GM19025 (cell line): ENCODE results near the gene ZNF544.

Source experiments
- ATAC-seq: cut with Tn5 transposase; IDR thresholded peaks from one replicate; pipeline ENCODE4 v1.9.1; 2021; ENCODE audit warnings: mild to moderate bottlenecking, low read depth, moderate library complexity; ENCODE audit not compliant: unreplicated experiment

The ZNF544 gene

DNA sequence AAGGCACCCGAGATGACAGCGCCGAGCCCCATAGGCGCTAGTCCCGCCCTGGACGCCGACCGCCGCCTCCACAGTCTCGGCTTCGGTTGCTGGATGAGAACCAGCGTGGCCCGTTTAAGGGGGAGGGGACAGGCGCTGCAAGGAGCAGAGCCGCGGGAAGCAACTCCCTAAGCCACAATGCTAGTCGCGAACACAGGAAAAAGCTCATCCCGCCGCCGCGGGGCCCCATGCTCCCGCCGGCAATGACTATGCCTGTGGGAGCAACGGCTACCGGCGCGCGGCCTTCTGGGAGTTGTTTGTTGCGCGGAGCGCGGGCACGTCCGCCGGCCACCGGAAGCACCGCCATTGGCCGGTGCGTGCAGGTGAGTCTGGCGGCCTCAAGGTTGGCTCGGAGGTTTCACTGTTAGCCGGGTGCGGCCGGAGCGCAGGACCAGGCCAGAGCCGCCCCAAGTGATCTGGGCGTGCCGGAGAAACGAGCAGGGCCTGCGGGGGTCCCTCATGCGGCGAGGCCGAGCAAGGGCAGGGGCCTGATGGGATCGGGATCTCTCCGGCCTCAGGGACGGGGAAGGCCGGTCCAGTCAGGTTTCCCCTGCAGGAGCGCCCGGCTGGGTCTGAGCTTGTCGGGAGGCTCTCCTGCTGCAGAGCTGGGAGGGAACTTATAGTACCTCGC is at the start of gene ZNF544:
ZNF544 (plus strand) TSS at position 330 of the 670 bp plus-strand sequence. CDS start 15,110 bp downstream, outside the sequence.
- ATAC-seq: peak; percentile 92

DNA sequence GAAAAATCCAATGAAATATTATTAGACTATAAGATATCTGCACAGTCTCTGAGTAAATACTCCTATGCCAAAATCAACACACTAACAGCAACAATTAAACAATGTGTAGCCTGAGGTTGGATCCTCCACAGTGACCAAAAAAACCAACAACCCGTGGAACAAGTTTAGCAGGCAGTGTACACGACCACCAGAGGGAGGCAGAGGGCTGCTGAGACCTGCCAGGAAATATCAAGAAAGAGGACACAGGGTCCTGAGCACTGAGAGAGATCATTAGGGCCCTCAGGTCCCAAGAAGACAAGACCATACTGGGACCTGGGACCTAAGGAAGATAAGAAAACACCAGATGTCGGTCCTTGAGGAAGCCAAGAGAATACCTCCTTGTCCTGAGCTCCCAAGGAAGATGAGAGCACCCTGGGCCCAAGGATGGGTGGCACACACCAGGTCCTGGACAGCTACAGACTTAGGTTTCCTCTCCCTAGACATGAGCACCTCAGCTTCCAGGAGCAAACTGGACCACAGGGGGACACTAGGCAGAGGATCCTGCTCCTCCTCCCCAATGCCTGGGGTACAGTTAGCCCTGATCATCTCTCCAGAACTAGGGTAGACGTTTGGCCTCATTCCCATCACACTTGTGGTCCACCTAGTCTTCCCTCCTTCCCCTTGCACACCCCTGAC is 46.7 kb upstream of the ZNF544 start:
- ATAC-seq: no peak

DNA sequence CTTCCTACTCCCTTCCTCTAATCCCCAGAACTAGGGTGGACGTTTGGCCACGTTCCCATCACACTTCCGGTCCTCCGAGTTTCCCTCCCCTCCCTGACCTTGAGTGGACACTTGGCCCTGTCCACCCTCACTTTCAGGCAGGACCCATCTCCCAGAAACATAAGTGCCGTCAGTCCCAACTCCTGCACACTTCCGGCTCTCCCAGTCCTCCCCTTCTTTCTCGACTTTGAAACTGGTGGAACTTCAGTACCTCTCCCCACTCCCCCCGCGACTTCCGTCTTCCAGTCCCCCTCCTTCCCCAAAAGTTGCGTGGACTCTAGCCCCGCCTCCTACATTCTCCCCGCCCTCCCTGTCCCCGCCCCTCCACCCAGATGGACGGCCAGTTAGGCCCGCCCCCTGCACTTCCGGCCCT is 46.1 kb upstream of the ZNF544 start:
- no peak for ATAC-seq

DNA sequence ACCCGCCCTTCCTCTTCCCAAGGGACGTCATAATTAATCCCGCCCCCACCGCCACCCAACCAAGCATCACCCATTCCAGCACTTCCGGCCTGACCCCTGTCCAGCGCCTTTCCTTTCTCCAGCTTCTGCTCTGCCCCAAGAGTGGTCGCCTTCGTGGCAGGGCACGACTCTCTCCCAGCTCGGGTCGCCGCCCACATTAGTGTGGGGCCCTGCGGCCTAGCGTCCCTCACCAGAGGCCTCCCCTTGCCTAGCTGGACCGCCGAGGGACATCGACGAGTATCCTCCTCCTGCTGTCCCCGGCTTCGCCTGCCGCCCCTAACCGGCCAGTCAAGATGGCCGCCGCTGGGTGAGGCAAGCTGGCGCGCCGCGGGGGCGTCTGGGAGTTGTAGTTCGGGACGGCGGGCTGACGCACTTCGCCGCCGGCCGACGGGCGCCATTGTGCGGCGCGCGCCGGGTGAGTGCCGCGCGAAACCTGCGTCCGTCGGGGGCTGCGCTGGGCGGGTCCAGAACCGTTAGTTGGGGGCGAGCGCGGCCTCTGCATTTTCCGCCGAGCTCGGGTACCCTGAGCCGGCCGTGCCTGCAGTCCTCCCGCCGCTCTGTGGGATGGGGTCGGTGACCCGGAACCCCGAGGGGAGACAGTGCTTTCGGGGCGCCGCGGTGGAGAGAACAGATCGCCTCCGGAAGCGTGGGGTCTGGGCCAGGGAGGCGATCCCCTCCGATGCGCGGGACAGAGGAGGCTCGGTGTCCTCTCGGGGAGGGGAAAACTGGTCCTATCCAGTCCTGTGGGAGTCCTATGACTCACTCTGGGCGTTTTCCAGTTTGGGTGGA is 45.5 kb upstream of the ZNF544 start, which contains the start of gene ZNF274:
ZNF274 (plus strand) TSS at position 73 of the 828 bp plus-strand sequence. CDS start 905 bp downstream, outside the sequence.
- ATAC-seq: peak; percentile 93

DNA sequence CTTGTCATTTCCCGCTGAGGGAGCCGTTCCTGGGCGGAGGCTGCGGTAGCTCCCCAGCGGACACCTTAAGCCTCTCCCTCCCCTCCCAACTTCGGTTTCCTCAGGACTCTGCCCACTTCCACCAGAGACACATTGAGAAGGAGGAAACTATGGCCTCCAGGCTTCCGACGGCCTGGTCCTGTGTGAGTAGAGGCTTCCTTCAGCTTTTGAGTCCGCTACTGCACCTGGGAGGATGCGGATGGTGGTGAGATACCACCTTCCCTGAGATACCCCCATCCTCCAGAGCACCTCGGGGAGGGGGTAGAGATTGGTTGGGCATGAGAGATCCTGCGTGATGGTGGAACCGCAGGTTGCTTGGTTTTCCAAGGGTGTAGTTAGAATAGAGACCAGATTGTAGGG is 44.9 kb upstream of the ZNF544 start:
- no peak for ATAC-seq

DNA sequence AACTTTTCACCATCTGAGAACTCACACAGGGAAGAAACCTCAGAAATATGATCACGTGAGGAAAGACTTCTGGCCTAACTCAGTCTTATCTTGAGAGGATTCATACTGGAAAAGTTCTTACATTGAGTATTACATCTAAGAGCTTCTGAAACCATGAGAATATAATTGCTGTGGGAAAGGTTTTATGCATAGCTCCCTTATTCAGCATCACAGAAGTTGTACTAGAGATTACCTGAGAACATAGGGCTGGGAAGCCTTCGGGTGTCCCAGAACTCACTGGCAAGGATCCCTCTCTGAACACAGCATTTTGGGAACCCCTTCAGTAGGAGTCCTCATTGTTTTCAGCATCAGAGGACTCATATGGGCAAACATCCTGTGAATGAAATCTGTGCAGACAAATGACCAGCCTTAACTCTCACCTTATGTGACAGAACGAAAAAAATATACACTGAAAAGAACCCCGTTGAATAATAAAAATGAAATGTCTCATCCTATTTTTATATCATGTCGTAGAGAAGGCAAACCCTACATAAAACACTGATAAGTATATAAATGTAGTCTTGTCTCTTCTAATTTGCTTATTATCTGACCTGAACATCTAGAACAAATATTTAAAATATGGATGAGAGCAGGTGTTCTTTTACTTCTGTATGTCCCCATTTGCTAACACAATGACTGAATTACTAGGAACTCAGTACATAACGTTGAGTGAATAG is 31.7 kb upstream of the ZNF544 start:
- no peak for ATAC-seq

DNA sequence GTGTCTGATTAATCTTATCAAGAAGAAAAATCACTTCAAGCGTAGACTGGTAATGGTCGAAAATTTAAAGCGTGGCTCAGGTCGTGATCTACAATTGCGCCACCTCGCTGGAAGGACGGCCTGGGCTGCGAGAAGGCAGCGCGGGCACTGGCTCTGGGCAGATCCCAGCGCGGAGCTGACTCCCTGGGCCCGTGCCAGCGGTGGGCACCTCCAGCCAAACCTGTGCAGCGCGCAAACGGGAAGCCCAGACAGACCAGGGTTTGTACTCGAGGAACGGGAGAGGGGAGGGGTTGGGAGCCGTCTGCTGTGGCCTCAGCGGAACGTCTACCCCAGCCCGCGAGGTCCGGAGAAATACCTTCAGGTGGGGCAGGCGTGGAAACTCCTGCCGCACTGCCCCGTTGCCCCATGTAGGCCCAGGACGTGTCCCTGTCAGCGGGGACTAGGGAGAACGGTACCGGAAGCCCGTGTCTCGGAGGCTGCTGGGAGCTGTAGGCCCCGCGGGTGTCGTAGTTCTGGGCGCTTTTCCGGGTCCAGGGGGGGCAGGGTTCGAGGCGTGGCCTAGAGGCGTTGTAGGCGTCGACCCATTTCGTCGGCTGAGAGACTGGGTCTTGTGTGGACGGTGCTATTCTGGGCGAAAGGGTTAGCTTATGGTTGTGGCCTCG is 24.8 kb upstream of the ZNF544 start:
- ATAC-seq: no peak

DNA sequence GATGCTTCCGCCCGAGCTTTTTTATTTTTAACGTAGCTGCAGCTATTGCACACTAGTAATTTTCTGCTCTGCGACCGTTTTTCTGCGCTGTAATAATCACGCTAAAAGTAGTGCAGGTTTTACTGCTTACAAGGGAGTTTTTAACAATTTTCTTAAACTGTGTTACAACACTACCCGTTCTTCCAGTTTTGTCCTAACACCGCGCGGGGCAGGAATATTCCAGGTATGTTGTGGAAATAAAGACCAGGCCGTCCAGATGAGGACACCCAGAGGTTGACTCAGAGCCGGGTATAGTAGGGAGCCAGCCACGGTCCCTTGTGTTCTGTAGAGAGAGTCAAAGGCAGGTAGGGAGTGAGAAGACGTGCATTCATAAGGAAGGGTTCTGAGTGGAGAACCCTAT is 24.1 kb upstream of the ZNF544 start:
- ATAC-seq: no peak

DNA sequence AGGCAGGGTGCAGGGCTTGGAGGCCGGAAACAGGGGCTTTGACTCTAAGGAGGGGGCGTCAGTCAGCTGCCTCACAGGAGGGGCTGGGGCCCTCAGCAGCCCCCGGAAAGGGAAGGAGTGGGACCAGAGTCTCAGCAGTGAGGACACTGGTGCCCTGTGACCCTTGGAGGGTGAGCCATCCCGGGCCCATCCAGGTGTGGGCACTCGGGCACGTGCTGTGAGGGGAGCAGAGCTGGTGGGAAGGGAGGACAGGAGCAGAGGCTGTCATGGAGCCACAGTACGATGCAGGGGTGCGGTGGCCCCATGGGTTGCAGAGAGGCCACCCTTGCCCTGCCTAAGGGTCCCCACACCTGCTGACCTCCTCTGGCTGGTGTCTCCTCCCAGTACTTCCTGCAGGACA is 19.1 kb upstream of the ZNF544 start:
- no peak for ATAC-seq

DNA sequence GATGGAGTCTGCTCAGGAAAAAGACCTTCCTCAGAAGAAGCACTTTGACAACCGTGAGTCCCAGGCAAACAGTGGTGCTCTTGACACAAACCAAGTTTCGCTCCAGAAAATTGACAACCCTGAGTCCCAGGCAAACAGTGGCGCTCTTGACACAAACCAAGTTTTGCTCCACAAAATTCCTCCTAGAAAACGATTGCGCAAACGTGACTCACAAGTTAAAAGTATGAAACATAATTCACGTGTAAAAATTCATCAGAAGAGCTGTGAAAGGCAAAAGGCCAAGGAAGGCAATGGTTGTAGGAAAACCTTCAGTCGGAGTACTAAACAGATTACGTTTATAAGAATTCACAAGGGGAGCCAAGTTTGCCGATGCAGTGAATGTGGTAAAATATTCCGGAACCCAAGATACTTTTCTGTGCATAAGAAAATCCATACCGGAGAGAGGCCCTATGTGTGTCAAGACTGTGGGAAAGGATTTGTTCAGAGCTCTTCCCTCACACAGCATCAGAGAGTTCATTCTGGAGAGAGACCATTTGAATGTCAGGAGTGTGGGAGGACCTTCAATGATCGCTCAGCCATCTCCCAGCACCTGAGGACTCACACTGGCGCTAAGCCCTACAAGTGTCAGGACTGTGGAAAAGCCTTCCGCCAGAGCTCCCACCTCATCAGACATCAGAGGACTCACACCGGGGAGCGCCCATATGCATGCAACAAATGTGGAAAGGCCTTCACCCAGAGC is 16.2 kb upstream of the ZNF544 start:
- ATAC-seq: no peak

DNA sequence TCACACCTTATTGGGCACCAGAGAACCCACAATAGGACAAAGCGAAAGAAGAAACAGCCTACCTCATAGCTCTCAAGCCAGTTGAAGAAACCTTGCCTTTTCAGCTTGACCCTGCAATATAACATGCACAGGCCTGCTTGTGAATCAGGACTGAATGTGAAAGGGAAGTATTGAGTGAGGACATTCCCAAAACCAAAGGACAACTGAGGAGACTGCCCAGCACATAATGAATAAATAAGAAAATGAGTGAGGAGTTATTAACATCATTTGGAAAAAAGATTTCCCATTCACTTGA is 15.7 kb upstream of the ZNF544 start:
- ATAC-seq: no peak

DNA sequence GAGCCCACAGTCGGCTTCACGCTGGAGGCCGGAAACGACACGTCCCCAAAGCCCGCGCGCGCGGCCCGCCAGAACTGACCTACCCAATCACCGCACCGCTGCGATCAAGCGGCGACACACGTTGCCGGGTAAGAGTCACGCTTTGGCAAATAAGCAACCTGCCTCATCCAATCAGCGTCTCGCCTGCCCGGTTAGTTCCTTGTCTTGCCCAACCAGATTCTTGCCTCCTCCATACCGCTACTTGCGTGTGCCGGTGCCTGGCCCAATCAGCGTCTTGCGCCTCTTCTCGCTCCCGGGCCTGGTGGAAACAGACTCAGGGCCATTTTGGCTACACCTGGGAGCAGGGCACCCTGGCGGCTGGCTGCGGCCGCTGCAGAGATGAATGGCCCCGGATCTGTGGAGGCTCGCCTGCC is 11.6 kb upstream of the ZNF544 start:
- ATAC-seq: no peak

DNA sequence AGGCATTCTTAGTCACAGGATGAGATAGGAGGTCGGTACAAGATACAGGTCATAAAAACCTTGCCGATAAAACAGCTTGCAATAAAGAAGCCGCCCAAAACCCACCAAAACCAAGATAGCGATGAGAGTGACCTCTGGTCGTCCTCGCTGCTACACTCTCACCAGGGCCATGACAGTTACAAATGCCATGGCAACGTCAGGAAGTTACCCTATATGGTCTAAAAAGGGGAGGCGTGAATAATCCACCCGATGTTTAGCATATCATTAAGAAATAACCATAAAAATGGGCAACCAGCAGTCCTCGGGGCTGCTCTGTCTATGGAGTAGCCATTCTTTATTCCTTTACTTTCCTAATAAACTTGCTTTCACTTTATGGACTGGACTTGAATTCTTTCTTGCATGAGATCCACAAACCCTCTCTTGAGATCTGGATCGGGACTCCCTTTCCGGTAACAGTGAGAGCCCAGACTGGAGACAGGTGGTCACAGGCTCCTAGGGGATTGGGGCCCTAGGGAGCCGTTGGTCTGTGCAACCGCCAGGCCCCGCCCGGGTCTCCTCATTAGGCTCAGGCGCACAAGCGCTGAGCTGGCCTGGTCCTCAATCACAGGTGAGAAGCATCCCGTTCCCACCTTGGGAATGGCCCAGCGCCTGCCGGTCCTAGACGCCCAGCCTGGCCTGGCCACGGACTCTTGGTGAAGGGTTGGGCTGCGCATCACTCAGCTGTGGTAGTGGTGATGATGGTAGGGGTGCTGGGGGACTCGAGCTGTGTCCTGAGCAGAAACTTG is 10.9 kb upstream of the ZNF544 start:
- no peak for ATAC-seq

DNA sequence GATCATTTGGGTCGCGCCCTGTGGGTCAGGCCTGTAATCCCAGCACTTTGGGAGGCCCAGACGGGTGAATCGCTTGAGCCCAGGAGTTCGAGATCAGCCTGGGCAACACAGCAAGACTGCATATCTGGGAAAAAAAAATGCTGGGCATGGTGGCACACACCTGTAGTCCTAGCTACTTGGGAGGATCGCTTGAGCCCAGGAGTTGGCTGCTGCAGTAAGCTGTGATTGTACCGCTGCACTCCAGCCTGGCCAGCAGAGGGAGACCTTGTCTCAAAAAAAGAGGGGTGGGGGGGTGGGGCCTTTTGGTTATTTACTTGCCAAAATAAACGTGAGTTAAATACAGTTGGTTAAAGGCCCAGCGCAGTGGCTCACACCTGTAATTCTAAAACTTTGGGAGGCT is 9.8 kb upstream of the ZNF544 start:
- ATAC-seq: no peak

DNA sequence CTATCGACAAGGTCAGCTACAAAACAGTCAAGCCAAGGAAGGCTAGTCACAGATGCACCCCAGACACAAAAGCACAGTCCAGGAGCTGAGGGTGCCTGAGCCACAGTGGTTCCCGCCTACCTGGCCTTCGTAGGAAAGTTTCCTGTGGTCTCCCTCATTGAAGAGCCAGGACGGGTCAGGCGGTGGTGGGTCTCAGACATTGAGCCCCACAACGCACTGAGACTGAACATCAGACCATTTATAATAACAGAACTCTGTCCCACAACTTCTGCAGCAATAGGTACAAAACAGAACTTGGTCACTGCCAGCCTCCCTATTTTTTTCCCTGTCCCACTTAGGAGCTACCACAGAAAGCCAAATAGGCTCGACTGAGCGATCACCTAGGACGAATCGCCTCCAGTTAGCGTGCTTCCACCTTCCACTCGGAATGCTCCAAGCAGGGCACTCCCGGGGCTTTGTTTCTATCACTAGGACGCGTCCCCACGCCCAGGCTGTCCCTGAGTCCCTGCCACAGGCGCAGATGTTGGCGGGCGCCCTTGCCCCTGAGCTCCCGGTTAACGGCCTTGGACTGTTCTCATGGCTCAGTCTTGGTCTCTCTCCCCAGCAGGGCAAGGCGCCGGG is 640 bp upstream of the ZNF544 start:
- ATAC-seq: peak; percentile 21

DNA sequence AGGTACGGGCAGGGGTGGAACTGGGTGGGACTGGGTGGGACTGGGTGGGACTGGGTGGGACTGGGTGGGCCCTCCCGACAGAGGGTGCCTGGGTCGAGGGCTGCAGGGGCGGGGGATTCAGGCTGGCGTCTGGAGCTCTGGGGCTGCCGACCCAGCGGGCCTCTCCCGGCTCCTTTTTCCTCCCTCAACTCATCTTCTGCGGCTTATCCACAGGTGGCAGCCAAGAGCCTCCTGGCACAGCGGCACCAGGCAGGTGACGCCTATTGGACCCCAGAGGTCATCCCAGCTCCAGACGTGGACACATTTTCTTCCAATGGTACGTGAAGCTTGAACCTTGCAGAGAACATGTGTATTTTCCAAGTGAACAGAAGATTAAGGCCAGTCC is 533 bp downstream of the ZNF544 start:
- ATAC-seq: no peak

DNA sequence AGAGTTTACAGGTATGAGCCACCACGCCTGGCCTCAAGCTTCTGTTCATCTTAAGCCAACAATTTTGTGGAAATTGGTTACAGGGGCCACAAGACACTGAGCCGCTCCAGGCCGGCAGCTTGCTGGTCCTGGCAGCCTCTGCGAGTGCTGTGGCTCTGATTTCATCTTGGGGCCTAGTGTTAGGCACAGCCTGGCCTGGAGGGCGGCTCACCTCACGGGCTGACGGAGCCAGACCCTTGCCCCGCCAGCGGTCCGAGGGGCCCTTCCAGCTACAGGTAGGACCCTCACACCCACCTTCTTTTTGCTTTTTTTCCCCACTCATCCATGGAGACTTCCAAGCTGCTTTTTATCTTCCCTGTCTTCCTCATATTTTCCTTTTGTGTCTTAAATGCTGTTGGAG is 8.6 kb downstream of the ZNF544 start:
- no peak for ATAC-seq

DNA sequence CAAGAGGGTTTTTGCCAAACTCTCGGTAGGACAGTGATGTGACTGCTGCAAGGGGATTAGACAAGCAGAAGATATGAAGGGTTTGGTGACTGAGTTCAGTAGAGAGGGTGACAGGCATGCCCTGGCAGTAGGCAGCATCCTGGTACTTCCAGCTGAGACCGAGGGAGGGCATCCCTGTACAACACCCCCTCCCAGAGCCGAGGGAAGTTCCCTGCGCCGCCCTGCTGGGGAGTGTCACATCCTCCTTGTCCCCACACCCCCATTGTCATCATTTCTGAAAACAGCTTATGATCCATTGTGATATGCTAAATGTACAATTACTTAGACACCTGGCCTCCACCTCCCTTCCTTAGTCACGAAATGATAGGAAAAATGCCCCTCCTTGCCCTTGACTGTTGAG is 14.6 kb downstream of the ZNF544 start:
- no peak for ATAC-seq

DNA sequence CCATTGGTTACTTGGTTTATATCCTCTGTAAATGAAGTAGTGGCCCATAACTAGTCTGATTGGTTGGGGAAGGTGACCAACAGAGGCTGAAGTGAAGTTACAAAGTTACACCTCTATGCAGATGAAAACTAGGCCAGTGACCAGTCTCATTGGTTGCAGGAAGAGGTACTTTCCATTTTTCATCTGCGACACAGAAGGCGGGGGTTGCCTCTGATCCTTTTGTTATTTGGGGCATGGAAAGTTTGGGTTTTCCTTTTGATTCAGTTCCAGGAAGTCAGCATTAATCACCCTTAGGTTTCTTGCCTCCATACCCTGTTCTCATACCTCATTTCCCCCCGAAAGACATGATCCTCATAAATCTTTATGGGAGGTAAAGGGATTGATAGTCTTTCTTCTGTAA is 20.2 kb downstream of the ZNF544 start:
- ATAC-seq: no peak
